Activated CD4-positive, alpha-beta T cell treated with anti-CD3 and anti-CD28 coated beads for 36 hours (primary cell): ENCODE measurements around the gene BLOC1S4. TPM values are rescaled to one million over a fixed set of nuclear protein-coding genes. Genes with fewer than 3 reads are reported as not detected.

Experiments used
- ATAC-seq: fragments of 200-7000 bp; cut with Tn5 transposase; one replicate; pipeline ENCODE4 v1.10.0; 2021; ENCODE audit warnings: mild to moderate bottlenecking, moderate library complexity
- CTCF ChIA-PET: fragments of 350-600 bp; sonication (Branson Sonifier 250); formaldehyde crosslinking; loops from one replicate; lab custom pipeline; 2021; ENCODE audit warnings: antibody characterized with exemption; lab: Charles Lee
- POLR2A ChIA-PET: fragments of 350-600 bp; sonication (Branson Sonifier 250); formaldehyde crosslinking; loops from one replicate; lab custom pipeline; 2021; ENCODE audit warnings: antibody characterized with exemption, inconsistent platforms; lab: Charles Lee
- DNase-seq: peaks from one replicate; pipeline ENCODE4 v3.0.0-alpha.2; 2020
- H3K27ac Mint-ChIP-seq: one replicate; pipeline ENCODE4 v1.8.0; 2021; ENCODE audit warnings: mixed read lengths
- H3K27me3 Mint-ChIP-seq: one replicate; pipeline ENCODE4 v1.8.0; 2021; ENCODE audit warnings: mixed read lengths
- H3K36me3 Mint-ChIP-seq: one replicate; pipeline ENCODE4 v1.8.0; 2021; ENCODE audit warnings: low read depth, mixed read lengths
- H3K4me1 Mint-ChIP-seq: one replicate; pipeline ENCODE4 v1.8.0; 2021; ENCODE audit warnings: mixed read lengths
- H3K4me3 Mint-ChIP-seq: one replicate; pipeline ENCODE4 v1.8.0; 2021; ENCODE audit warnings: mild to moderate bottlenecking, moderate library complexity, mixed read lengths
- H3K9me3 Mint-ChIP-seq: one replicate; pipeline ENCODE4 v1.8.0; 2021; ENCODE audit warnings: low read depth, mixed read lengths
- intact Hi-C, 2 experiments: fragments of 100-400 bp; cut with DNase I in 1 of 2; cut with micrococcal nuclease in 1 of 2; formaldehyde crosslinking; loops; one replicate each; pipeline versions ENCODE4 v1.14.2 to v1.15.1; 2022 to 2024; cut with DNase I, micrococcal nuclease
- total RNA-seq, 2 experiments: library from RNA; stranded (reverse); gene quantifications; one replicate each; pipeline ENCODE4 v1.2.3, GENCODE V29; 2021

The BLOC1S4 gene
- total RNA-seq, 2 experiments from 2014 or later = 10.1 to 16.7 TPM

- intact Hi-C loops = no loop called here
- POLR2A ChIA-PET = interaction anchor here (0.7 kb wide), 2 partner anchors 26 kb away, joined by 5 read pairs; no protein-coding TSS in a partner anchor
- H3K4me3 Mint-ChIP-seq = no peak overlapping the region
- CTCF ChIA-PET = interaction anchor here (0.7 to 5.6 kb wide), 14 partner anchors 8 to 497 kb away, joined by 3 to 44 read pairs (median 4); partner anchors contain the start of genes BLOC1S4, MRFAP1L1 and S100P
- ATAC-seq (no peak), DNase-seq (peak; percentile 77)
- no peaks in the 10 kb centered on the region for H3K27me3 Mint-ChIP-seq
- H3K9me3 Mint-ChIP-seq = peaks cover 1% of the 10 kb centered on the region
- peaks cover 53% of the 10 kb centered on the region for H3K36me3 Mint-ChIP-seq
- no peak overlapping the region for H3K27ac Mint-ChIP-seq
- H3K4me1 Mint-ChIP-seq = peaks cover 66% of the 10 kb centered on the region
Observed at GRCh38 chr4:6701371-6701770, 14.6 kb upstream of the BLOC1S4 start.

GRCh38 chr4:6702761-6703160 is 13.2 kb upstream of the BLOC1S4 start:
- no peak for ATAC-seq
- Mint-ChIP-seq H3K27me3 (no peaks in the 10 kb centered on the region), H3K36me3 (peaks cover 63% of the 10 kb centered on the region), H3K4me3 (no peak overlapping the region), H3K4me1 (peaks cover 68% of the 10 kb centered on the region), H3K9me3 (peaks cover 1% of the 10 kb centered on the region), H3K27ac (peak overlapping the region; percentile 14)
- DNase-seq = no peak
- CTCF ChIA-PET = interaction anchor here (0.6 to 5.6 kb wide), 9 partner anchors 13 to 198 kb away, joined by 3 to 44 read pairs (median 4); a partner anchor contains a TSS
- POLR2A ChIA-PET = interaction anchor here (0.6 kb wide), 1 partner anchor 353 kb away, joined by 3 read pairs; no protein-coding TSS in a partner anchor
- intact Hi-C loops = no loop called here

GRCh38 chr4:6703786-6704185 is 12.2 kb upstream of the BLOC1S4 start:
- CTCF ChIA-PET = interaction anchor here (0.6 to 7.1 kb wide), 7 partner anchors 13 to 212 kb away, joined by 3 to 39 read pairs (median 3); partner anchors contain the start of gene BLOC1S4
- H3K9me3 Mint-ChIP-seq = peaks cover 1% of the 10 kb centered on the region
- ATAC-seq = peak; percentile 48
- intact Hi-C loops = loop anchor here in 1 of 2 experiments (2.0 kb wide), 1 partner anchor 15 kb away; no protein-coding TSS in a partner anchor
- H3K27ac Mint-ChIP-seq = peak overlapping the region; percentile 85
- POLR2A ChIA-PET = no interaction called here
- H3K4me3 Mint-ChIP-seq = no peak overlapping the region
- peaks cover 67% of the 10 kb centered on the region for H3K4me1 Mint-ChIP-seq
- H3K27me3 Mint-ChIP-seq = no peaks in the 10 kb centered on the region
- H3K36me3 Mint-ChIP-seq = peaks cover 70% of the 10 kb centered on the region
- DNase-seq = peak; percentile 45

- DNase-seq (peak; percentile 52), ATAC-seq (peak; percentile 51)
- CTCF ChIA-PET = interaction anchor here (1.0 to 7.1 kb wide), 6 partner anchors 12 to 387 kb away, joined by 3 to 39 read pairs (median 6); partner anchors contain the start of genes BLOC1S4 and S100P
- peaks cover 1% of the 10 kb centered on the region for H3K9me3 Mint-ChIP-seq
- POLR2A ChIA-PET = interaction anchor here (0.6 to 5.3 kb wide), 2 partner anchors 31 to 62 kb away, joined by 7 to 42 read pairs; a partner anchor contains a TSS
- no peaks in the 10 kb centered on the region for H3K27me3 Mint-ChIP-seq
- H3K27ac Mint-ChIP-seq = peak overlapping the region; percentile 83
- H3K4me1 Mint-ChIP-seq = peaks cover 57% of the 10 kb centered on the region
- intact Hi-C loops = loop anchor here in 1 of 2 experiments (2.0 kb wide), 1 partner anchor 17 kb away; no protein-coding TSS in a partner anchor
- peak overlapping the region; percentile 7 for H3K4me3 Mint-ChIP-seq
- peaks cover 63% of the 10 kb centered on the region for H3K36me3 Mint-ChIP-seq
Observed at GRCh38 chr4:6705646-6706045, 10.3 kb upstream of the BLOC1S4 start.

GRCh38 chr4:6706173-6706572 is 9.8 kb upstream of the BLOC1S4 start:
- ATAC-seq (no peak), DNase-seq (no peak)
- Mint-ChIP-seq H3K9me3 (peaks cover 1% of the 10 kb centered on the region), H3K36me3 (peaks cover 61% of the 10 kb centered on the region), H3K27me3 (no peaks in the 10 kb centered on the region), H3K27ac (peak overlapping the region; percentile 83), H3K4me3 (peak overlapping the region; percentile 7), H3K4me1 (peaks cover 61% of the 10 kb centered on the region)
- intact Hi-C loops = no loop called here
- CTCF ChIA-PET = interaction anchor here (0.5 to 7.1 kb wide), 9 partner anchors 11 to 1100 kb away, joined by 3 to 39 read pairs (median 4); partner anchors contain the start of genes BLOC1S4 and S100P
- POLR2A ChIA-PET = interaction anchor here (0.6 to 5.3 kb wide), 2 partner anchors 32 to 62 kb away, joined by 7 to 42 read pairs; a partner anchor contains a TSS

- peaks cover 46% of the 10 kb centered on the region for H3K4me1 Mint-ChIP-seq
- ATAC-seq = peak; percentile 73
- peak; percentile 98 for DNase-seq
Observed at GRCh38 chr4:6709230-6710114, 6.5 kb upstream of the BLOC1S4 start, which contains the start of gene MRFAP1L1. Gene MRFAP1L1, minus strand, starts transcription at chr4:6709865. Its CDS starts 236 bp downstream, at chr4:6709629.

GRCh38 chr4:6710282-6710681 is 5.7 kb upstream of the BLOC1S4 start:
- Mint-ChIP-seq H3K4me1 (peaks cover 42% of the 10 kb centered on the region), H3K9me3 (no peaks in the 10 kb centered on the region), H3K27ac (peak overlapping the region; percentile 98), H3K27me3 (no peaks in the 10 kb centered on the region), H3K36me3 (peaks cover 31% of the 10 kb centered on the region), H3K4me3 (peak overlapping the region; percentile 98)
- CTCF ChIA-PET = interaction anchor here (0.7 to 7.1 kb wide), 9 partner anchors 9 to 360 kb away, joined by 3 to 39 read pairs (median 6); a partner anchor contains a TSS
- no peak for ATAC-seq
- DNase-seq = no peak
- POLR2A ChIA-PET = interaction anchor here (0.6 to 5.3 kb wide), 7 partner anchors 19 to 358 kb away, joined by 3 to 42 read pairs (median 3); partner anchors contain the start of genes GRPEL1 and MRFAP1
- intact Hi-C loops = loop anchor here (1.0 to 10.0 kb wide), 2 partner anchors 275 to 358 kb away; partner anchors contain the start of gene GRPEL1 (in 1 of the 2)

More at GRCh38 chr4:6709230-6710114, 6.5 kb upstream of the BLOC1S4 start, which contains the start of gene MRFAP1L1:
- Mint-ChIP-seq H3K36me3 (peaks cover 38% of the 10 kb centered on the region), H3K27ac (peak within 1 kb of the TSS; percentile 98), H3K27me3 (no peaks in the 10 kb centered on the region), H3K4me3 (peak within 1 kb of the TSS; percentile 98), H3K9me3 (peaks cover 1% of the 10 kb centered on the region)
- ChIA-PET CTCF (interaction anchor here (0.7 to 7.1 kb wide), 12 partner anchors 8 to 360 kb away, joined by 3 to 39 read pairs (median 6); a partner anchor contains a TSS), POLR2A (interaction anchor here (0.6 to 5.3 kb wide), 10 partner anchors 13 to 359 kb away, joined by 3 to 42 read pairs (median 4); partner anchors contain the start of genes GRPEL1, MRFAP1 and S100P)
- intact Hi-C loops = loop anchor here (1.0 to 10.0 kb wide), 11 partner anchors 8 to 359 kb away; partner anchors contain the start of genes MRFAP1 (in 2 of the 2), GRPEL1 (in 1 of the 2), KIAA0232 (in 1 of the 2) and MAN2B2 (in 1 of the 2)

- CTCF ChIA-PET = interaction anchor here (1.5 to 1.8 kb wide), 2 partner anchors 9 to 359 kb away, joined by 6 read pairs; no protein-coding TSS in a partner anchor
- Mint-ChIP-seq H3K4me1 (peaks cover 40% of the 10 kb centered on the region), H3K9me3 (no peaks in the 10 kb centered on the region), H3K36me3 (peaks cover 29% of the 10 kb centered on the region), H3K4me3 (peak overlapping the region; percentile 98), H3K27me3 (no peaks in the 10 kb centered on the region), H3K27ac (no peak overlapping the region)
- DNase-seq = no peak
- POLR2A ChIA-PET = no interaction called here
- intact Hi-C loops = loop anchor here (1.0 to 10.0 kb wide), 2 partner anchors 274 to 357 kb away; partner anchors contain the start of gene GRPEL1 (in 1 of the 2)
- ATAC-seq = no peak
Observed at GRCh38 chr4:6710996-6711395, 5.0 kb upstream of the BLOC1S4 start.

- H3K4me3 Mint-ChIP-seq = peak overlapping the region; percentile 2
- intact Hi-C loops = loop anchor here in 1 of 2 experiments (10.0 kb wide), 1 partner anchor 270 kb away; no protein-coding TSS in a partner anchor
- no peak for ATAC-seq
- H3K9me3 Mint-ChIP-seq = no peaks in the 10 kb centered on the region
- DNase-seq = no peak
- H3K36me3 Mint-ChIP-seq = peaks cover 11% of the 10 kb centered on the region
- no peaks in the 10 kb centered on the region for H3K27me3 Mint-ChIP-seq
- ChIA-PET CTCF (interaction anchor here (1.1 to 8.5 kb wide), 5 partner anchors 13 to 355 kb away, joined by 3 to 157 read pairs (median 3); no protein-coding TSS in a partner anchor), POLR2A (no interaction called here)
- H3K4me1 Mint-ChIP-seq = peaks cover 32% of the 10 kb centered on the region
- peak overlapping the region; percentile 33 for H3K27ac Mint-ChIP-seq
Observed at GRCh38 chr4:6714954-6715353, 1.0 kb upstream of the BLOC1S4 start.

GRCh38 chr4:6715704-6716017 is 313 bp upstream of the BLOC1S4 start:
- peaks cover 31% of the 10 kb centered on the region for H3K4me1 Mint-ChIP-seq
- no peak for ATAC-seq
- peaks cover 11% of the 10 kb centered on the region for H3K36me3 Mint-ChIP-seq
- peak overlapping the region; percentile 92 for H3K27ac Mint-ChIP-seq
- no peaks in the 10 kb centered on the region for H3K9me3 Mint-ChIP-seq
- peak overlapping the region; percentile 92 for H3K4me3 Mint-ChIP-seq
- no peaks in the 10 kb centered on the region for H3K27me3 Mint-ChIP-seq
- DNase-seq = no peak
- ChIA-PET CTCF (interaction anchor here (0.6 to 8.5 kb wide), 11 partner anchors 9 to 354 kb away, joined by 3 to 157 read pairs (median 3); partner anchors contain the start of gene MAN2B2), POLR2A (interaction anchor here (0.9 to 1.0 kb wide), 2 partner anchors 42 to 75 kb away, joined by 3 read pairs; partner anchors contain the start of gene MRFAP1)
- intact Hi-C loops = loop anchor here (1.0 to 10.0 kb wide), 9 partner anchors 41 to 353 kb away; partner anchors contain the start of genes KIAA0232 (in 2 of the 2), MRFAP1 (in 2 of the 2), GRPEL1 (in 1 of the 2) and TADA2B (in 1 of the 2)
